ENCODE data around the gene MED9. TPM values are rescaled to one million over a fixed set of nuclear protein-coding genes. Genes with fewer than 3 reads are reported as not detected.

MED9 gene
- total RNA-seq, 1 donor from 2014 or later = 15.3 TPM

- no peaks in the 10 kb centered on the region for H3K27me3 Mint-ChIP-seq
- H3K36me3 Mint-ChIP-seq (ENCODE audit: low read depth) = no peaks in the 10 kb centered on the region
- no peaks in the 10 kb centered on the region for H3K9me3 Mint-ChIP-seq
- no peak for DNase-seq
- no peak overlapping the region for H3K4me3 Mint-ChIP-seq
- no peak overlapping the region for H3K27ac Mint-ChIP-seq
- H3K4me1 Mint-ChIP-seq = no peaks in the 10 kb centered on the region
- intact Hi-C loops (cut with micrococcal nuclease) = no loop called here
Measured at GRCh38 chr17:17514993-17515933, 38.5 kb downstream of the MED9 start.

GRCh38 chr17:17515934-17516930 is 39.4 kb downstream of the MED9 start:
- no peak overlapping the region for H3K27ac Mint-ChIP-seq
- H3K4me1 Mint-ChIP-seq = no peaks in the 10 kb centered on the region
- intact Hi-C loops (cut with micrococcal nuclease) = no loop called here
- H3K9me3 Mint-ChIP-seq = no peaks in the 10 kb centered on the region
- H3K4me3 Mint-ChIP-seq = no peak overlapping the region
- no peaks in the 10 kb centered on the region for H3K36me3 Mint-ChIP-seq (ENCODE audit: low read depth)
- DNase-seq = no peak
- no peaks in the 10 kb centered on the region for H3K27me3 Mint-ChIP-seq

GRCh38 chr17:17516941-17517720 is 40.3 kb downstream of the MED9 start:
- no peak overlapping the region for H3K27ac Mint-ChIP-seq
- H3K4me3 Mint-ChIP-seq = no peak overlapping the region
- H3K9me3 Mint-ChIP-seq = no peaks in the 10 kb centered on the region
- no peak for DNase-seq
- intact Hi-C loops (cut with micrococcal nuclease) = no loop called here
- no peaks in the 10 kb centered on the region for H3K27me3 Mint-ChIP-seq
- H3K36me3 Mint-ChIP-seq (ENCODE audit: low read depth) = no peaks in the 10 kb centered on the region
- no peaks in the 10 kb centered on the region for H3K4me1 Mint-ChIP-seq

- no peaks in the 10 kb centered on the region for H3K36me3 Mint-ChIP-seq (ENCODE audit: low read depth)
- H3K4me1 Mint-ChIP-seq = no peaks in the 10 kb centered on the region
- H3K9me3 Mint-ChIP-seq = no peaks in the 10 kb centered on the region
- no peak overlapping the region for H3K27ac Mint-ChIP-seq
- intact Hi-C loops (cut with micrococcal nuclease) = no loop called here
- H3K4me3 Mint-ChIP-seq = no peak overlapping the region
- H3K27me3 Mint-ChIP-seq = no peaks in the 10 kb centered on the region
- no peak for DNase-seq
Measured at GRCh38 chr17:17518014-17518413, 41.2 kb downstream of the MED9 start.

- H3K27ac Mint-ChIP-seq = no peak overlapping the region
- intact Hi-C loops (cut with micrococcal nuclease) = no loop called here
- no peak overlapping the region for H3K4me3 Mint-ChIP-seq
- H3K4me1 Mint-ChIP-seq = no peaks in the 10 kb centered on the region
- no peak for DNase-seq
- H3K9me3 Mint-ChIP-seq = no peaks in the 10 kb centered on the region
- H3K27me3 Mint-ChIP-seq = no peaks in the 10 kb centered on the region
- no peaks in the 10 kb centered on the region for H3K36me3 Mint-ChIP-seq (ENCODE audit: low read depth)
Measured at GRCh38 chr17:17518951-17519350, 42.2 kb downstream of the MED9 start.

GRCh38 chr17:17519886-17520285 is 43.1 kb downstream of the MED9 start:
- intact Hi-C loops (cut with micrococcal nuclease) = no loop called here
- no peaks in the 10 kb centered on the region for H3K9me3 Mint-ChIP-seq
- no peak overlapping the region for H3K27ac Mint-ChIP-seq
- no peaks in the 10 kb centered on the region for H3K4me1 Mint-ChIP-seq
- H3K27me3 Mint-ChIP-seq = no peaks in the 10 kb centered on the region
- H3K36me3 Mint-ChIP-seq (ENCODE audit: low read depth) = no peaks in the 10 kb centered on the region
- no peak for DNase-seq
- H3K4me3 Mint-ChIP-seq = no peak overlapping the region

GRCh38 chr17:17520599-17521232 is 43.9 kb downstream of the MED9 start:
- H3K4me1 Mint-ChIP-seq = no peaks in the 10 kb centered on the region
- DNase-seq = no peak
- no peak overlapping the region for H3K4me3 Mint-ChIP-seq
- H3K27ac Mint-ChIP-seq = no peak overlapping the region
- no peaks in the 10 kb centered on the region for H3K9me3 Mint-ChIP-seq
- no peaks in the 10 kb centered on the region for H3K36me3 Mint-ChIP-seq (ENCODE audit: low read depth)
- intact Hi-C loops (cut with micrococcal nuclease) = no loop called here
- no peaks in the 10 kb centered on the region for H3K27me3 Mint-ChIP-seq

GRCh38 chr17:17523001-17523730 is 46.4 kb downstream of the MED9 start:
- Mint-ChIP-seq H3K9me3 (no peaks in the 10 kb centered on the region), H3K4me1 (no peaks in the 10 kb centered on the region), H3K27ac (no peak overlapping the region), H3K4me3 (no peak overlapping the region), H3K27me3 (no peaks in the 10 kb centered on the region), H3K36me3 (ENCODE audit: low read depth) (no peaks in the 10 kb centered on the region)
- DNase-seq = no peak
- intact Hi-C loops (cut with micrococcal nuclease) = no loop called here

GRCh38 chr17:17523731-17524490 is 47.1 kb downstream of the MED9 start:
- no peaks in the 10 kb centered on the region for H3K36me3 Mint-ChIP-seq (ENCODE audit: low read depth)
- H3K27me3 Mint-ChIP-seq = no peaks in the 10 kb centered on the region
- no peak overlapping the region for H3K4me3 Mint-ChIP-seq
- no peaks in the 10 kb centered on the region for H3K4me1 Mint-ChIP-seq
- H3K27ac Mint-ChIP-seq = no peak overlapping the region
- H3K9me3 Mint-ChIP-seq = no peaks in the 10 kb centered on the region
- no peak for DNase-seq
- intact Hi-C loops (cut with micrococcal nuclease) = no loop called here

GRCh38 chr17:17525311-17525710 is 48.5 kb downstream of the MED9 start:
- intact Hi-C loops (cut with micrococcal nuclease) = no loop called here
- H3K36me3 Mint-ChIP-seq (ENCODE audit: low read depth) = no peaks in the 10 kb centered on the region
- H3K4me3 Mint-ChIP-seq = no peak overlapping the region
- H3K27me3 Mint-ChIP-seq = peaks cover 2% of the 10 kb centered on the region
- no peaks in the 10 kb centered on the region for H3K9me3 Mint-ChIP-seq
- no peak overlapping the region for H3K27ac Mint-ChIP-seq
- no peaks in the 10 kb centered on the region for H3K4me1 Mint-ChIP-seq
- no peak for DNase-seq

- no peaks in the 10 kb centered on the region for H3K36me3 Mint-ChIP-seq (ENCODE audit: low read depth)
- intact Hi-C loops (cut with micrococcal nuclease) = no loop called here
- peaks cover 2% of the 10 kb centered on the region for H3K27me3 Mint-ChIP-seq
- no peak for DNase-seq
- no peaks in the 10 kb centered on the region for H3K9me3 Mint-ChIP-seq
- H3K4me3 Mint-ChIP-seq = no peak overlapping the region
- no peak overlapping the region for H3K27ac Mint-ChIP-seq
- no peaks in the 10 kb centered on the region for H3K4me1 Mint-ChIP-seq
Measured at GRCh38 chr17:17525956-17526355, 49.2 kb downstream of the MED9 start.

GRCh38 chr17:17526369-17526768 is 49.6 kb downstream of the MED9 start:
- H3K9me3 Mint-ChIP-seq = no peaks in the 10 kb centered on the region
- intact Hi-C loops (cut with micrococcal nuclease) = no loop called here
- H3K36me3 Mint-ChIP-seq (ENCODE audit: low read depth) = no peaks in the 10 kb centered on the region
- H3K4me1 Mint-ChIP-seq = no peaks in the 10 kb centered on the region
- no peak overlapping the region for H3K27ac Mint-ChIP-seq
- no peak for DNase-seq
- H3K27me3 Mint-ChIP-seq = peaks cover 2% of the 10 kb centered on the region
- H3K4me3 Mint-ChIP-seq = no peak overlapping the region
